GM23338 (cell line): ENCODE measurements around the gene ARHGAP1.

Experiments
- CREB1 ChIP-seq: fragments of 250-450 bp; sonication (Bioruptor Pico); IDR thresholded peaks from 2 replicates; pipeline ENCODE4 v1.5.0; 2020; ENCODE audit warnings: low read depth, mild to moderate bottlenecking, moderate library complexity
- CTCF ChIP-seq, 2 experiments: fragments of 200-600 bp in 1 of 2; sonication (generic) in 1 of 2; conservative IDR thresholded peaks; 2 replicates each; pipeline versions ENCODE4 v1.5.1 to v1.6.1; 2016 to 2017; ENCODE audit warnings: antibody characterized with exemption in 2 of 2, low read depth in 2 of 2, mild to moderate bottlenecking in 2 of 2, moderate library complexity in 1 of 2
- ETS1 ChIP-seq: IDR thresholded peaks from 2 replicates; pipeline ENCODE4 v1.6.1; 2016; ENCODE audit warnings: antibody characterized with exemption
- EZH2 ChIP-seq: fragments of 200-600 bp; sonication (generic); IDR thresholded peaks from one replicate; pipeline ENCODE4 v1.8.0; 2017; ENCODE audit warnings: antibody characterized with exemption, mild to moderate bottlenecking, low read depth; ENCODE audit not compliant: unreplicated experiment
- EZH2phosphoT487 ChIP-seq: fragments of 200-600 bp; sonication (generic); IDR thresholded peaks from one replicate; pipeline ENCODE4 v1.8.1; 2018; ENCODE audit warnings: antibody characterized with exemption; ENCODE audit not compliant: unreplicated experiment
- JUNB ChIP-seq: IDR thresholded peaks from one replicate; pipeline ENCODE4 v1.6.1; 2016; ENCODE audit warnings: antibody characterized with exemption; ENCODE audit not compliant: unreplicated experiment
- NANOG ChIP-seq: IDR thresholded peaks from 2 replicates; pipeline ENCODE4 v1.6.1; 2016; ENCODE audit warnings: antibody characterized with exemption, borderline replicate concordance
- POLR2AphosphoS5 ChIP-seq: IDR thresholded peaks from 2 replicates; pipeline ENCODE4 v1.6.1; 2016; ENCODE audit warnings: antibody characterized with exemption, low read depth
- STAT1 ChIP-seq: IDR thresholded peaks from one replicate; pipeline ENCODE4 v1.6.1; 2016; ENCODE audit warnings: antibody characterized with exemption; ENCODE audit not compliant: unreplicated experiment
- ZNF114 ChIP-seq: fragments of 250-450 bp; sonication (Bioruptor Pico); IDR thresholded peaks from 2 replicates; pipeline ENCODE4 v1.5.0; 2020; ENCODE audit warnings: mild to moderate bottlenecking, moderate library complexity
- ZNF331 ChIP-seq: fragments of 250-450 bp; sonication (Bioruptor Pico); IDR thresholded peaks from 2 replicates; pipeline ENCODE4 v1.5.0; 2020; ENCODE audit warnings: low read depth, mild to moderate bottlenecking, moderate library complexity
- TF ChIP-seq, protein P1 (sequence below): IDR thresholded peaks from one replicate; pipeline ENCODE4 v1.6.1; 2018; ENCODE audit warnings: antibody characterized with exemption; ENCODE audit not compliant: unreplicated experiment
- TF ChIP-seq, protein P2 (sequence below): fragments of 250-450 bp; sonication (Bioruptor Pico); IDR thresholded peaks from 2 replicates; pipeline ENCODE4 v1.5.0; 2020; ENCODE audit warnings: mild to moderate bottlenecking, moderate library complexity

DNA sequence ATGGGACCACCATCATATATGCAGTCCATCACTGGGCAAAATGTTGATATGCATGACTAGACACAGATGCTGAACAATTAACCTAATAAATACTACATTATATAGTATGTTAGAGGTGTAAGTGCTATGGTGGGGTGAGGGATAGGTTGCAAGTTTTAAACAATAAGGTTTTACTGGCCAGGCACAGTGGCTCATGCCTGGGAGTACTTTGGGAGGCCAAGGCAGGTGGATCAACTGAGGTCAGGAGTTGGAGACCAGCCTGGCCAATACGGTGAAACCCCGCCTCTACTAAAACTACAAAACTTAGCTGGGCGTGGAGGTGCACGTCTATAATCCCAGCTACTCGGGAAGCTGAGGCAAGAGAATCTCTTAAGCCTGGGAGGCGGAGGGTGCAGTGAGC, 46.7 kb upstream of the ARHGAP1 start:
- no peak for TF ChIP-seq CTCF (conservative IDR thresholded peaks at IDR 0.05; ENCODE audit: low read depth in 2 of 2)
- no peak for TF ChIP-seq EZH2phosphoT487
- TF ChIP-seq POLR2AphosphoS5, result no peak
- TF ChIP-seq CREB1, result no peak
- TF ChIP-seq, protein P1, sequence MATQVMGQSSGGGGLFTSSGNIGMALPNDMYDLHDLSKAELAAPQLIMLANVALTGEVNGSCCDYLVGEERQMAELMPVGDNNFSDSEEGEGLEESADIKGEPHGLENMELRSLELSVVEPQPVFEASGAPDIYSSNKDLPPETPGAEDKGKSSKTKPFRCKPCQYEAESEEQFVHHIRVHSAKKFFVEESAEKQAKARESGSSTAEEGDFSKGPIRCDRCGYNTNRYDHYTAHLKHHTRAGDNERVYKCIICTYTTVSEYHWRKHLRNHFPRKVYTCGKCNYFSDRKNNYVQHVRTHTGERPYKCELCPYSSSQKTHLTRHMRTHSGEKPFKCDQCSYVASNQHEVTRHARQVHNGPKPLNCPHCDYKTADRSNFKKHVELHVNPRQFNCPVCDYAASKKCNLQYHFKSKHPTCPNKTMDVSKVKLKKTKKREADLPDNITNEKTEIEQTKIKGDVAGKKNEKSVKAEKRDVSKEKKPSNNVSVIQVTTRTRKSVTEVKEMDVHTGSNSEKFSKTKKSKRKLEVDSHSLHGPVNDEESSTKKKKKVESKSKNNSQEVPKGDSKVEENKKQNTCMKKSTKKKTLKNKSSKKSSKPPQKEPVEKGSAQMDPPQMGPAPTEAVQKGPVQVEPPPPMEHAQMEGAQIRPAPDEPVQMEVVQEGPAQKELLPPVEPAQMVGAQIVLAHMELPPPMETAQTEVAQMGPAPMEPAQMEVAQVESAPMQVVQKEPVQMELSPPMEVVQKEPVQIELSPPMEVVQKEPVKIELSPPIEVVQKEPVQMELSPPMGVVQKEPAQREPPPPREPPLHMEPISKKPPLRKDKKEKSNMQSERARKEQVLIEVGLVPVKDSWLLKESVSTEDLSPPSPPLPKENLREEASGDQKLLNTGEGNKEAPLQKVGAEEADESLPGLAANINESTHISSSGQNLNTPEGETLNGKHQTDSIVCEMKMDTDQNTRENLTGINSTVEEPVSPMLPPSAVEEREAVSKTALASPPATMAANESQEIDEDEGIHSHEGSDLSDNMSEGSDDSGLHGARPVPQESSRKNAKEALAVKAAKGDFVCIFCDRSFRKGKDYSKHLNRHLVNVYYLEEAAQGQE, result no peak
- no peak for TF ChIP-seq EZH2
- TF ChIP-seq NANOG, result no peak
- no peak for TF ChIP-seq ZNF114 (CRISPR knock-in tag)
- no peak for TF ChIP-seq ETS1
- TF ChIP-seq ZNF331 (CRISPR knock-in tag), result no peak
- no peak for TF ChIP-seq JUNB
- no peak for TF ChIP-seq STAT1
- TF ChIP-seq, protein P2, sequence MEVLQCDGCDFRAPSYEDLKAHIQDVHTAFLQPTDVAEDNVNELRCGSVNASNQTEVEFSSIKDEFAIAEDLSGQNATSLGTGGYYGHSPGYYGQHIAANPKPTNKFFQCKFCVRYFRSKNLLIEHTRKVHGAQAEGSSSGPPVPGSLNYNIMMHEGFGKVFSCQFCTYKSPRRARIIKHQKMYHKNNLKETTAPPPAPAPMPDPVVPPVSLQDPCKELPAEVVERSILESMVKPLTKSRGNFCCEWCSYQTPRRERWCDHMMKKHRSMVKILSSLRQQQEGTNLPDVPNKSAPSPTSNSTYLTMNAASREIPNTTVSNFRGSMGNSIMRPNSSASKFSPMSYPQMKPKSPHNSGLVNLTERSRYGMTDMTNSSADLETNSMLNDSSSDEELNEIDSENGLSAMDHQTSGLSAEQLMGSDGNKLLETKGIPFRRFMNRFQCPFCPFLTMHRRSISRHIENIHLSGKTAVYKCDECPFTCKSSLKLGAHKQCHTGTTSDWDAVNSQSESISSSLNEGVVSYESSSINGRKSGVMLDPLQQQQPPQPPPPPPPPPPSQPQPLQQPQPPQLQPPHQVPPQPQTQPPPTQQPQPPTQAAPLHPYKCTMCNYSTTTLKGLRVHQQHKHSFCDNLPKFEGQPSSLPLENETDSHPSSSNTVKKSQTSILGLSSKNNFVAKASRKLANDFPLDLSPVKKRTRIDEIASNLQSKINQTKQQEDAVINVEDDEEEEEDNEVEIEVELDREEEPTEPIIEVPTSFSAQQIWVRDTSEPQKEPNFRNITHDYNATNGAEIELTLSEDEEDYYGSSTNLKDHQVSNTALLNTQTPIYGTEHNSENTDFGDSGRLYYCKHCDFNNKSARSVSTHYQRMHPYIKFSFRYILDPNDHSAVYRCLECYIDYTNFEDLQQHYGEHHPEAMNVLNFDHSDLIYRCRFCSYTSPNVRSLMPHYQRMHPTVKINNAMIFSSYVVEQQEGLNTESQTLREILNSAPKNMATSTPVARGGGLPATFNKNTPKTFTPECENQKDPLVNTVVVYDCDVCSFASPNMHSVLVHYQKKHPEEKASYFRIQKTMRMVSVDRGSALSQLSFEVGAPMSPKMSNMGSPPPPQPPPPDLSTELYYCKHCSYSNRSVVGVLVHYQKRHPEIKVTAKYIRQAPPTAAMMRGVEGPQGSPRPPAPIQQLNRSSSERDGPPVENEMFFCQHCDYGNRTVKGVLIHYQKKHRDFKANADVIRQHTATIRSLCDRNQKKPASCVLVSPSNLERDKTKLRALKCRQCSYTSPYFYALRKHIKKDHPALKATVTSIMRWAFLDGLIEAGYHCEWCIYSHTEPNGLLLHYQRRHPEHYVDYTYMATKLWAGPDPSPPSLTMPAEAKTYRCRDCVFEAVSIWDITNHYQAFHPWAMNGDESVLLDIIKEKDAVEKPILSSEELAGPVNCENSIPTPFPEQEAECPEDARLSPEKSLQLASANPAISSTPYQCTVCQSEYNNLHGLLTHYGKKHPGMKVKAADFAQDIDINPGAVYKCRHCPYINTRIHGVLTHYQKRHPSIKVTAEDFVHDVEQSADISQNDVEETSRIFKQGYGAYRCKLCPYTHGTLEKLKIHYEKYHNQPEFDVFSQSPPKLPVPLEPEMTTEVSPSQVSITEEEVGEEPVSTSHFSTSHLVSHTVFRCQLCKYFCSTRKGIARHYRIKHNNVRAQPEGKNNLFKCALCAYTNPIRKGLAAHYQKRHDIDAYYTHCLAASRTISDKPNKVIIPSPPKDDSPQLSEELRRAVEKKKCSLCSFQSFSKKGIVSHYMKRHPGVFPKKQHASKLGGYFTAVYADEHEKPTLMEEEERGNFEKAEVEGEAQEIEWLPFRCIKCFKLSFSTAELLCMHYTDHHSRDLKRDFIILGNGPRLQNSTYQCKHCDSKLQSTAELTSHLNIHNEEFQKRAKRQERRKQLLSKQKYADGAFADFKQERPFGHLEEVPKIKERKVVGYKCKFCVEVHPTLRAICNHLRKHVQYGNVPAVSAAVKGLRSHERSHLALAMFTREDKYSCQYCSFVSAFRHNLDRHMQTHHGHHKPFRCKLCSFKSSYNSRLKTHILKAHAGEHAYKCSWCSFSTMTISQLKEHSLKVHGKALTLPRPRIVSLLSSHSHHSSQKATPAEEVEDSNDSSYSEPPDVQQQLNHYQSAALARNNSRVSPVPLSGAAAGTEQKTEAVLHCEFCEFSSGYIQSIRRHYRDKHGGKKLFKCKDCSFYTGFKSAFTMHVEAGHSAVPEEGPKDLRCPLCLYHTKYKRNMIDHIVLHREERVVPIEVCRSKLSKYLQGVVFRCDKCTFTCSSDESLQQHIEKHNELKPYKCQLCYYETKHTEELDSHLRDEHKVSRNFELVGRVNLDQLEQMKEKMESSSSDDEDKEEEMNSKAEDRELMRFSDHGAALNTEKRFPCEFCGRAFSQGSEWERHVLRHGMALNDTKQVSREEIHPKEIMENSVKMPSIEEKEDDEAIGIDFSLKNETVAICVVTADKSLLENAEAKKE (CRISPR knock-in tag), result no peak
